OCI-LY3 (cell line): ENCODE data around the gene CDK4.

ENCODE experiments used
- H2AFZ ChIP-seq: fragments of 200-600, 300-600 bp; shearing (Covaris generic); 2 replicates; pipeline ENCODE4 v1.6.0; 2014; ENCODE audit warnings: antibody characterized with exemption, low read depth, low read length
- H3K27ac ChIP-seq: fragments of 200-600, 300-600 bp; sonication (generic); 2 replicates; pipeline ENCODE4 v1.5.1; 2014; ENCODE audit warnings: mild to moderate bottlenecking, low read length, moderate library complexity, mixed read lengths
- H3K27me3 ChIP-seq: fragments of 200-600, 300-600 bp; sonication (generic); 2 replicates; pipeline ENCODE4 v1.6.1; 2014; ENCODE audit warnings: low read depth, low read length, mixed read lengths
- H3K36me3 ChIP-seq: fragments of 200-600, 300-600 bp; sonication (generic); replicated peaks from 2 replicates; pipeline ENCODE3; 2014; ENCODE audit warnings: low read depth, low read length, mixed read lengths
- H3K4me1 ChIP-seq: fragments of 300-600, 200-600 bp; sonication (generic); 2 replicates; pipeline ENCODE4 v1.6.1; 2014; ENCODE audit warnings: low read length, mixed read lengths
- H3K4me2 ChIP-seq: fragments of 200-600, 300-600 bp; sonication (generic); 2 replicates; pipeline ENCODE4 v1.6.1; 2014; ENCODE audit warnings: low read length, mixed read lengths
- H3K4me3 ChIP-seq: fragments of 300-600, 200-600 bp; sonication (generic); 2 replicates; pipeline ENCODE4 v1.5.1; 2014; ENCODE audit warnings: antibody characterized with exemption, mild to moderate bottlenecking, low read length, moderate library complexity
- H3K79me2 ChIP-seq: fragments of 300-600, 200-600 bp; shearing (Covaris generic); 2 replicates; pipeline ENCODE4 v1.6.1; 2014; ENCODE audit warnings: mild to moderate bottlenecking, low read length, mixed read lengths
- H3K9ac ChIP-seq: fragments of 300-600, 200-600 bp; shearing (Covaris generic); 2 replicates; pipeline ENCODE4 v1.6.0; 2014; ENCODE audit warnings: mild to moderate bottlenecking, low read length, moderate library complexity
- H3K9me3 ChIP-seq: fragments of 200-600, 300-600 bp; shearing (Covaris generic); 2 replicates; pipeline ENCODE4 v1.6.1; 2014; ENCODE audit warnings: low read length, mixed read lengths; ENCODE audit not compliant: insufficient read depth
- H4K20me1 ChIP-seq: fragments of 200-600, 300-600 bp; sonication (generic); 2 replicates; pipeline ENCODE4 v1.6.1; 2016; ENCODE audit warnings: low read length, mixed read lengths; ENCODE audit not compliant: insufficient read depth
- EZH2phosphoT487 ChIP-seq: fragments of 200-600 bp; shearing (Covaris generic); IDR thresholded peaks from 2 replicates; pipeline ENCODE4 v1.6.1; 2018; ENCODE audit warnings: antibody characterized with exemption, mixed run types, low read depth
- TF ChIP-seq, protein P1 (sequence below): fragments of 200-600, 300-600 bp; sonication (generic); IDR thresholded peaks from 2 replicates; pipeline ENCODE4 v1.5.1; 2014; ENCODE audit warnings: antibody characterized with exemption, low read length, low read depth

CDK4 gene

DNA sequence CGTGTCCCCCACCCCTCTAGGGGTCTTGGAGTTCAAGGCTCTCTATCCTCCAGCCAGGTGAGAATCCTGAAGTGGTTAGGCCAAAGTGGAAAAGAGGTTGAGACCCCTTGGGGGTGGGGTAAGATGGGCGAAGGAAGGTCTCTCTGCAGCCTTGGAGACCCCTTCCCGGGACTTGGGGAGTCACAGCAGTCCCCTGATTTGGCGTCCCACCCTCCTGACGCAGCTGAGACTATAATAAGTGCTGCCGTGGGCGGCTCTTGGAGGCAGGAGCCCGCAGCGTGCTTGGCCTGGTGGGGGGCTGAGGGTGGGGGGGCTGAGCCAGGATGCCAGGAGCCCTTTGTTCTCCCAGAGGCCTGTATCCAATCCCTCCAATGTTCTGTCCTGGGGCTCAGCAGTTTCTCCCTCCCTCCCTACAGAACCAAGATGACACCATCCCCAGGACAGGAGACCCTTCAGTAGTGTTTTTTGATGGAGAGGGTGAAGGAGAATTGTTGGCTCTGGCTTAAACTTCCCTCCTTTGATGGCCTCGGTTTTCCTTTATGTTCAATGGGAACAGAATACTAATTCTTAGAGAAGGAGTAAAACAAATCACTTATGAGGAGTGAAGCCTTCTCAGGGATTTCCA, 12.1 kb downstream of the CDK4 start:
- Histone ChIP-seq H3K79me2 (peaks cover 14% of the 10 kb centered on the region), H3K27me3 (no peaks in the 10 kb centered on the region), H3K9ac (no peak overlapping the region), H3K4me1 (peaks cover 22% of the 10 kb centered on the region), H3K27ac (no peak overlapping the region), H3K4me3 (no peak overlapping the region), H3K36me3 (no peaks in the 10 kb centered on the region), H3K9me3 (no peaks in the 10 kb centered on the region), H2AFZ (no peak overlapping the region), H3K4me2 (no peak overlapping the region), H4K20me1 (no peaks in the 10 kb centered on the region)
- TF ChIP-seq, protein P1, sequence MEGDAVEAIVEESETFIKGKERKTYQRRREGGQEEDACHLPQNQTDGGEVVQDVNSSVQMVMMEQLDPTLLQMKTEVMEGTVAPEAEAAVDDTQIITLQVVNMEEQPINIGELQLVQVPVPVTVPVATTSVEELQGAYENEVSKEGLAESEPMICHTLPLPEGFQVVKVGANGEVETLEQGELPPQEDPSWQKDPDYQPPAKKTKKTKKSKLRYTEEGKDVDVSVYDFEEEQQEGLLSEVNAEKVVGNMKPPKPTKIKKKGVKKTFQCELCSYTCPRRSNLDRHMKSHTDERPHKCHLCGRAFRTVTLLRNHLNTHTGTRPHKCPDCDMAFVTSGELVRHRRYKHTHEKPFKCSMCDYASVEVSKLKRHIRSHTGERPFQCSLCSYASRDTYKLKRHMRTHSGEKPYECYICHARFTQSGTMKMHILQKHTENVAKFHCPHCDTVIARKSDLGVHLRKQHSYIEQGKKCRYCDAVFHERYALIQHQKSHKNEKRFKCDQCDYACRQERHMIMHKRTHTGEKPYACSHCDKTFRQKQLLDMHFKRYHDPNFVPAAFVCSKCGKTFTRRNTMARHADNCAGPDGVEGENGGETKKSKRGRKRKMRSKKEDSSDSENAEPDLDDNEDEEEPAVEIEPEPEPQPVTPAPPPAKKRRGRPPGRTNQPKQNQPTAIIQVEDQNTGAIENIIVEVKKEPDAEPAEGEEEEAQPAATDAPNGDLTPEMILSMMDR: no peak
- no peak for TF ChIP-seq EZH2phosphoT487

DNA sequence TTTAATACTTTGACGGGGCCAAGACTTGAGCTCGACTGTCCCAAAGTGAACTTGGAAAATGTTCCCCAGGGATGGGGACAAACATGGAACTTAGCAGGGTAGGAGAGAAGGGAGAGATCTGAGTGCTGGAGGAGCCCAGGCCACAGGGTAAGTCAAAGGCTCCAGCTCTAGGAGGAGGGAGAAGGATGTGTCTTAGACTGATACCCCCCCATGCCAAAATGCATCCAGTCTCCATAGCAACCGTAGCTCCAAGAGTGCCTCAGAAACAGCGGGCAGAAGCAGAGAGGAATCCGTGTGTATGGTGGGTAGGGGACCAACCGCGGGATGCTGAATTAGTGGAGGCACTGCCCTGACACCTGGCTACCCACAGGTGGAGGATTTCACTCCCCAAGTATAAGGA, 12.7 kb downstream of the CDK4 start:
- no peaks in the 10 kb centered on the region for H3K9me3 ChIP-seq
- H3K27ac ChIP-seq: no peak overlapping the region
- H3K4me2 ChIP-seq: no peak overlapping the region
- H3K4me1 ChIP-seq: peaks cover 22% of the 10 kb centered on the region
- H3K79me2 ChIP-seq: peaks cover 13% of the 10 kb centered on the region; the same call in 1 of the 2 replicates
- no peaks in the 10 kb centered on the region for H4K20me1 ChIP-seq
- H3K4me3 ChIP-seq: no peak overlapping the region
- no peaks in the 10 kb centered on the region for H3K36me3 ChIP-seq
- no peak overlapping the region for H3K9ac ChIP-seq
- no peak for TF ChIP-seq EZH2phosphoT487
- TF ChIP-seq, protein P1: no peak
- no peak overlapping the region for H2AFZ ChIP-seq
- H3K27me3 ChIP-seq: no peaks in the 10 kb centered on the region

DNA sequence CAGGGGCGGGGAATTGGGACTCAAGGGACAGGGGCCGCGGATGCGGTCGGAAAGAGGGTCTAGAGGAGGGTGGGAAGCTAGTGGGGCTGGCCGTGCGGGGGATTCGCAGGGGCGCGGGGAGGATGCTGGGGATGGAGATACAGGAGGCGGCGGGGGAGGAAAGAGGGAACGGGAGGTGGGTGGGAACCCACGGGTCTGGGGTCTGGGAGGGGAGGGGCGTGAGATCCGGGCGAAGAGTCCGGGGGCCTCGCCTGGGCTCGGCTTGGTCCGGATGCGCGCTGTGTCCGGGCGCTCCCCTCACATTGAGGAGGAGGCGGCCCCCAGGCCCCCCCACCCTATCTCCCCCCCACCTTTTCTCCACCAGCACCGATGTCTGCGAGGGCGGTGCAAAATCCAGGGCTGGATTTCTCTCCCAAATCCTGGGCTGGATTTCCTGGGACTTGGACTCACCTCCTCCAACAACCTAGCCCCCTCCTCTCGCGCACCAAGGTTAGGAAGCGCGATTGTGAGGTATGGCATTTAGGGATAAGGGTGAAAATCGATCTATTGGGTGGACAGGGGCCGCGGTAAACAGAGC, 13.4 kb downstream of the CDK4 start, which contains the start of gene AGAP2:
Gene AGAP2 (minus strand): TSS at position 82 of the 577 bp plus-strand sequence. CDS start 496 bp downstream, outside the sequence.
- no peaks in the 10 kb centered on the region for H3K36me3 ChIP-seq
- no peak within 1 kb of the TSS for H3K4me3 ChIP-seq
- H3K27me3 ChIP-seq: no peaks in the 10 kb centered on the region
- no peak within 1 kb of the TSS for H2AFZ ChIP-seq
- no peak for TF ChIP-seq EZH2phosphoT487
- TF ChIP-seq, protein P1: no peak
- H3K79me2 ChIP-seq: peaks cover 13% of the 10 kb centered on the region; the same call in 1 of the 2 replicates
- peaks cover 16% of the 10 kb centered on the region for H3K4me1 ChIP-seq
- no peak within 1 kb of the TSS for H3K9ac ChIP-seq
- no peaks in the 10 kb centered on the region for H3K9me3 ChIP-seq
- no peak within 1 kb of the TSS for H3K27ac ChIP-seq
- H4K20me1 ChIP-seq: no peaks in the 10 kb centered on the region
- H3K4me2 ChIP-seq: no peak within 1 kb of the TSS

DNA sequence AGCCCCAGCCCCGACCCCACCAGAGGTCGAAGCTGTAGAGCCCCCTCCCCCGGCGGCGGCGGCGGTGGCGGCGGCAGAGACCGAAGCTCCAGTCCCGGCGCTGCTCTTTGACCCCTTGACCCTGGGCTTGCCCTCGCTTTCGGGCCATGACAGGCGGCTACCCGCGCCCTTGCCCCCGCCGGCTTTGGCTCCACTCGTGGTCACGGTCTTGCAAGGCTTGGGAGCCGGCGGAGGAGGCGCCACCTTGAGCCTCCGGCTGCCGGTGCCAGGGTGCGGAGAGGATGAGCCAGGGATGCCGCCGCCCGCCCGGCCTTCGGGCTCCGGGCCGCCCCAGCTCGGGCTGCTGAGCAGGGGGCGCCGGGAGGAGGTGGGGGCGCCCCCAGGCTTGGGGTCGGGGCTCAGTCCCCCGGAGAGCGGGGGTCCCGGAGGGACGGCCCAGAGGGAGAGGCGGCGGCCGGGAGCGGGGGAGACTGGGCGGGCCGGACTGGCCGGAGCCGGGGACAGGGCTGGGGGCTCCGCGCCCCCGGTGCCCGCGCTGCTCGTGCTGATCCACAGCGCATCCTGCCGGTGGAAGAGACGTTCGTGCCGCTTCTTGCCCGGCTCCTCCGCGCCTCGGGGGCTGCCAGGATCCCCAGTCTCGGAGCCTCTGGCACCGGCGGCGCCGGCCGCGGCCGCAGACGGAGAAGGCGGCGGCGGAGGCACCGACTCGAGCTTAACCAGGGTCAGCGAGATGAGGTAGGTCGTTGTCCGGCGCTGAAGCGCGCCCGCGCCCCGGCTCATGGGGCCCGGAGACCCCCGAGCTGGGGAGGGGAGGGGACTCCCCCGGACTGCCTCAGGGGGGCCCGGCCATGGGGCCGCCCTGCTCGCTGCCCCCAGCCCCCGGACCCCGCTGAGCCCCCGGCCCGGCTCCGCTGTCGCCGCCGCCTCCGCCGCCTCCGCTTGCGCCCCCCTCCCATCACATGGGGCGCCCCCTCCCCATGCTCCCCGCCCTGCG, 14.3 kb downstream of the CDK4 start:
- H3K9ac ChIP-seq: no peak overlapping the region
- no peaks in the 10 kb centered on the region for H4K20me1 ChIP-seq
- no peak overlapping the region for H3K4me2 ChIP-seq
- TF ChIP-seq EZH2phosphoT487: no peak
- TF ChIP-seq, protein P1: no peak
- no peak overlapping the region for H3K27ac ChIP-seq
- no peaks in the 10 kb centered on the region for H3K9me3 ChIP-seq
- peaks cover 15% of the 10 kb centered on the region for H3K4me1 ChIP-seq
- H3K36me3 ChIP-seq: no peaks in the 10 kb centered on the region
- peaks cover 13% of the 10 kb centered on the region; the same call in 1 of the 2 replicates for H3K79me2 ChIP-seq
- no peak overlapping the region for H2AFZ ChIP-seq
- H3K27me3 ChIP-seq: no peaks in the 10 kb centered on the region
- no peak overlapping the region for H3K4me3 ChIP-seq
